Retinal pigment epithelial cell (primary cell): ENCODE data around the gene RPUSD3.
A peak's percentile ranks its signal among the peaks of the same experiment; 100 is the strongest.

ENCODE experiments used
- DNase-seq: peaks from one replicate; pipeline ENCODE4 v3.0.0-alpha.2; 2010; ENCODE audit warnings: low read depth
- H3K4me3 ChIP-seq: 2 replicates; pipeline ENCODE4 v1.5.1; 2011; ENCODE audit warnings: mild to moderate bottlenecking, low read length, control low read depth, moderate library complexity
- TF ChIP-seq, protein P1 (sequence below): conservative IDR thresholded peaks from 2 replicates; pipeline ENCODE4 v1.5.1; 2011; ENCODE audit warnings: low read depth, low read length, control low read depth, inconsistent platforms

Gene RPUSD3

GRCh38 chr3:9808345-9809037 lies 35.3 kb downstream of the RPUSD3 start:
- DNase-seq = no peak
- no peak overlapping the region for H3K4me3 ChIP-seq

GRCh38 chr3:9807981-9808344 lies 35.8 kb downstream of the RPUSD3 start:
- no peak overlapping the region for H3K4me3 ChIP-seq
- TF ChIP-seq, protein P1, sequence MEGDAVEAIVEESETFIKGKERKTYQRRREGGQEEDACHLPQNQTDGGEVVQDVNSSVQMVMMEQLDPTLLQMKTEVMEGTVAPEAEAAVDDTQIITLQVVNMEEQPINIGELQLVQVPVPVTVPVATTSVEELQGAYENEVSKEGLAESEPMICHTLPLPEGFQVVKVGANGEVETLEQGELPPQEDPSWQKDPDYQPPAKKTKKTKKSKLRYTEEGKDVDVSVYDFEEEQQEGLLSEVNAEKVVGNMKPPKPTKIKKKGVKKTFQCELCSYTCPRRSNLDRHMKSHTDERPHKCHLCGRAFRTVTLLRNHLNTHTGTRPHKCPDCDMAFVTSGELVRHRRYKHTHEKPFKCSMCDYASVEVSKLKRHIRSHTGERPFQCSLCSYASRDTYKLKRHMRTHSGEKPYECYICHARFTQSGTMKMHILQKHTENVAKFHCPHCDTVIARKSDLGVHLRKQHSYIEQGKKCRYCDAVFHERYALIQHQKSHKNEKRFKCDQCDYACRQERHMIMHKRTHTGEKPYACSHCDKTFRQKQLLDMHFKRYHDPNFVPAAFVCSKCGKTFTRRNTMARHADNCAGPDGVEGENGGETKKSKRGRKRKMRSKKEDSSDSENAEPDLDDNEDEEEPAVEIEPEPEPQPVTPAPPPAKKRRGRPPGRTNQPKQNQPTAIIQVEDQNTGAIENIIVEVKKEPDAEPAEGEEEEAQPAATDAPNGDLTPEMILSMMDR = no peak
- no peak for DNase-seq

More at GRCh38 chr3:9808345-9809037, 35.3 kb downstream of the RPUSD3 start:
- TF ChIP-seq, protein P1 = peak; percentile 47

GRCh38 chr3:9806688-9807589 lies 36.9 kb downstream of the RPUSD3 start:
- TF ChIP-seq, protein P1 = no peak
- DNase-seq = no peak

DNA sequence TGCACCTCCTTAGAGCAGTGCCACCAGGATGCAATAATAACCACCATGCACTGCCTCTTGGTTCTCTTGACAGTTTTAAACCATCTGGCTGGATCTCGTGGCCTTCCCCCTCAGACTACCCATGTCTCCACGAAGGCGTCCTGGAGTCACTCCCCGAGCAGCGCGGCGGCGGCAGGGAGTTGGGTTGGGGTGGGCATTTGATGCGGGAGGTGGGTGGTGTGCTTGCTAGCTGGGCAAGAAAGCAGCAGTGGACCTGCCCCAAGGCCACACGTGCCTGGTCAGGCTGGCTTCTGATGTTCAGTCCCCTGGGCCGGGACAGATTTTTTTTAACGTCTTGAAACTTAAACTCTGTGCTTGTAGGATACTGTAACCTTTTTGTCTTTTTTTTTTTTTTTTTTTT lies 37.7 kb downstream of the RPUSD3 start:
- H3K4me3 ChIP-seq = no peak overlapping the region
- DNase-seq = no peak
- TF ChIP-seq, protein P1 = no peak

More at GRCh38 chr3:9806688-9807589, 36.9 kb downstream of the RPUSD3 start:
- no peak overlapping the region for H3K4me3 ChIP-seq

DNA sequence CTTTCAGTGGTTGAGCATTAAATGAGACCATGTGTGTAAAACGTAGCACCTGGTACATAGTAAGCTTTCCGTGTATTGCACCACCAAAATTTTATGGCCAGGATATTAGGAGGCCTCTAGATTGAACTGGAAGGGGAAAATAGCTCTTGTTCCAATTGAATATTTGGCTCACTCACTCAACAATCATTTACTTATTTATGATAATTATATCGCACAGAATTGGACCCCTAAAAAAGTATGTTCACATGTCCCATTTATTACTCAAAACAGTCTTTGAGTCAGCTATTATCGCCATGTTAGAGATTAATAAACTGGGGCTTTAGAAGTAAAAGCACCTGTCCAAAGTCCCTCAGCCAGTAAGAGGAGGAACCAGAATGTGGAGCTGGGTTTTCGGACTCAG lies 38.8 kb downstream of the RPUSD3 start:
- H3K4me3 ChIP-seq = no peak overlapping the region
- TF ChIP-seq, protein P1 = no peak
- DNase-seq = no peak

- no peak overlapping the region for H3K4me3 ChIP-seq
- no peak for DNase-seq
- TF ChIP-seq, protein P1 = no peak
These were observed 40.3 kb downstream of the RPUSD3 start for GRCh38 chr3:9803494-9803893.
